CD8-positive, alpha-beta memory T cell (primary cell): ENCODE measurements around the gene CYS1. TPM values are rescaled to one million over a fixed set of nuclear protein-coding genes. Genes with fewer than 3 reads are reported as not detected.

ENCODE experiments used
- CTCF ChIA-PET: fragments of 350-600 bp; sonication (Branson Sonifier 250); formaldehyde crosslinking; loops from one replicate; lab custom pipeline; 2021; ENCODE audit warnings: antibody characterized with exemption; lab: Charles Lee
- POLR2A ChIA-PET: fragments of 350-600 bp; sonication (Branson Sonifier 250); formaldehyde crosslinking; loops from one replicate; lab custom pipeline; 2021; ENCODE audit warnings: antibody characterized with exemption; lab: Charles Lee
- DNase-seq, 5 donors: peaks; one replicate each; pipeline versions ENCODE4 v3.0.0 to v3.0.0-alpha.2; 2020 to 2022; ENCODE audit warnings: mixed read lengths in 1 of 5
- H3K27ac ChIP-seq: one replicate; pipeline ENCODE4 v1.7.0; 2013; ENCODE audit warnings: low read depth, mild to moderate bottlenecking, low read length, moderate library complexity
- H3K27me3 ChIP-seq: 2 replicates; pipeline ENCODE4 v1.7.0; 2013; ENCODE audit warnings: low read length, mild to moderate bottlenecking; ENCODE audit not compliant: insufficient read depth, poor library complexity, severe bottlenecking
- H3K36me3 ChIP-seq: 2 replicates; pipeline ENCODE4 v1.7.0; 2013; ENCODE audit warnings: mild to moderate bottlenecking, low read length, moderate library complexity; ENCODE audit not compliant: insufficient read depth
- H3K4me1 ChIP-seq: 2 replicates; pipeline ENCODE4 v1.7.0; 2013; ENCODE audit warnings: mild to moderate bottlenecking, low read length, moderate library complexity; ENCODE audit not compliant: insufficient read depth
- H3K4me3 ChIP-seq: 2 replicates; pipeline ENCODE4 v1.7.0; 2013; ENCODE audit warnings: mild to moderate bottlenecking, low read length
- H3K9me3 ChIP-seq: 2 replicates; pipeline ENCODE4 v1.7.0; 2013; ENCODE audit warnings: mild to moderate bottlenecking, low read length
- H3K27ac Mint-ChIP-seq, 8 donors: one replicate each; pipeline ENCODE4 v1.8.0; 2020 to 2021; ENCODE audit warnings: mixed read lengths in 8 of 8, mild to moderate bottlenecking in 6 of 8, inconsistent platforms in 3 of 8, moderate library complexity in 3 of 8
- H3K27me3 Mint-ChIP-seq, 2 donors: one replicate each; pipeline ENCODE4 v1.8.0; 2020 to 2021; ENCODE audit warnings: mixed read lengths in 2 of 2, mild to moderate bottlenecking in 1 of 2, moderate library complexity in 1 of 2
- H3K36me3 Mint-ChIP-seq, 3 donors: one replicate each; pipeline ENCODE4 v1.8.0; 2020 to 2021; ENCODE audit warnings: mixed read lengths in 3 of 3, inconsistent platforms in 1 of 3, mild to moderate bottlenecking in 1 of 3
- H3K4me1 Mint-ChIP-seq, 3 donors: one replicate each; pipeline ENCODE4 v1.8.0; 2020 to 2021; ENCODE audit warnings: mixed read lengths in 3 of 3, inconsistent platforms in 1 of 3, mild to moderate bottlenecking in 1 of 3
- H3K4me3 Mint-ChIP-seq, 7 donors: one replicate each; pipeline ENCODE4 v1.8.0; 2020 to 2021; ENCODE audit warnings: mixed read lengths in 7 of 7, mild to moderate bottlenecking in 6 of 7, moderate library complexity in 4 of 7, inconsistent platforms in 2 of 7
- H3K9me3 Mint-ChIP-seq, 5 donors: one replicate each; pipeline ENCODE4 v1.8.0; 2020 to 2022; ENCODE audit warnings: mixed read lengths in 5 of 5, mild to moderate bottlenecking in 3 of 5, moderate library complexity in 2 of 5, inconsistent platforms in 1 of 5
- polyA plus RNA-seq: library from polyadenylated mRNA; unstranded; fragments of 300-500 nt; fragmentation: Illumina TruSeq; gene quantifications from one replicate; pipeline ENCODE4 v1.2.3, GENCODE V29; 2021
- total RNA-seq, 2 experiments: library from RNA; stranded (reverse); gene quantifications; one replicate each; pipeline ENCODE4 v1.2.3, GENCODE V29; 2021

CYS1 gene
- total RNA-seq (under 1 TPM; 0.09 to 0.20 TPM), polyA plus RNA-seq (0.07 TPM)

- CTCF ChIA-PET = interaction anchor here (1.3 to 4.2 kb wide), 3 partner anchors 7 to 355 kb away, joined by 5 to 33 read pairs (median 20); no protein-coding TSS in a partner anchor
- H3K4me3 Mint-ChIP-seq = peak within 1 kb of the TSS; percentile 79 to 91 (median 84)
- Histone ChIP-seq H3K9me3 (no peaks in the 10 kb centered on the region), H3K27me3 (peaks cover 58% of the 10 kb centered on the region), H3K27ac (no peak within 1 kb of the TSS), H3K36me3 (no peaks in the 10 kb centered on the region), H3K4me3 (peak within 1 kb of the TSS; percentile 10), H3K4me1 (peaks cover 18% of the 10 kb centered on the region)
- peaks cover 0 to 2% (median 0%) of the 10 kb centered on the region in 3 donors for H3K36me3 Mint-ChIP-seq
- peak in 1 of 5 donors; percentile 5 for DNase-seq
- peaks cover 10 to 23% (median 19%) of the 10 kb centered on the region in 3 donors for H3K4me1 Mint-ChIP-seq
- H3K27me3 Mint-ChIP-seq = peaks cover 53 to 79% of the 10 kb centered on the region in 2 donors
- POLR2A ChIA-PET = no interaction called here
- H3K9me3 Mint-ChIP-seq = no peaks in the 10 kb centered on the region
- peak within 1 kb of the TSS in 7 of 8 donors; percentile 5 to 96 (median 66) for H3K27ac Mint-ChIP-seq
Observed at GRCh38 chr2:10079870-10080535, at the start of gene CYS1. Gene CYS1 (minus strand): TSS chr2:10080411. CDS start chr2:10080223, 188 bp downstream.

GRCh38 chr2:10129490-10129889 is 49.3 kb upstream of the CYS1 start:
- POLR2A ChIA-PET = no interaction called here
- no peaks in the 10 kb centered on the region for H3K9me3 ChIP-seq
- Mint-ChIP-seq H3K36me3 (no peaks in the 10 kb centered on the region), H3K4me1 (peaks cover 15 to 52% (median 31%) of the 10 kb centered on the region in 3 donors), H3K27me3 (peaks cover 2 to 3% of the 10 kb centered on the region in 2 donors), H3K27ac (no peak overlapping the region), H3K9me3 (no peaks in the 10 kb centered on the region), H3K4me3 (no peak overlapping the region)
- no peaks in the 10 kb centered on the region for H3K27me3 ChIP-seq
- no peaks in the 10 kb centered on the region for H3K36me3 ChIP-seq
- CTCF ChIA-PET = interaction anchor here (0.9 to 3.2 kb wide), 4 partner anchors 57 to 306 kb away, joined by 3 to 17 read pairs (median 8); no protein-coding TSS in a partner anchor
- no peak for DNase-seq
- no peak overlapping the region for H3K27ac ChIP-seq
- peaks cover 5% of the 10 kb centered on the region for H3K4me1 ChIP-seq
- H3K4me3 ChIP-seq = no peak overlapping the region

GRCh38 chr2:10128420-10128819 is 48.2 kb upstream of the CYS1 start:
- H3K27me3 ChIP-seq = peaks cover 6% of the 10 kb centered on the region
- H3K4me3 ChIP-seq = no peak overlapping the region
- no peak overlapping the region for H3K4me3 Mint-ChIP-seq
- H3K9me3 ChIP-seq = no peaks in the 10 kb centered on the region
- H3K36me3 Mint-ChIP-seq = no peaks in the 10 kb centered on the region
- POLR2A ChIA-PET = no interaction called here
- no peaks in the 10 kb centered on the region for H3K9me3 Mint-ChIP-seq
- H3K27me3 Mint-ChIP-seq = peaks cover 11 to 13% of the 10 kb centered on the region in 2 donors
- CTCF ChIA-PET = interaction anchor here (0.9 to 3.2 kb wide), 4 partner anchors 56 to 307 kb away, joined by 3 to 17 read pairs (median 6); no protein-coding TSS in a partner anchor
- peaks cover 24 to 63% (median 42%) of the 10 kb centered on the region in 3 donors for H3K4me1 Mint-ChIP-seq
- peak overlapping the region in 2 of 8 donors; percentile 5 to 28 for H3K27ac Mint-ChIP-seq
- no peak for DNase-seq
- peaks cover 15% of the 10 kb centered on the region for H3K4me1 ChIP-seq
- no peak overlapping the region for H3K27ac ChIP-seq
- H3K36me3 ChIP-seq = no peaks in the 10 kb centered on the region

- Histone ChIP-seq H3K9me3 (no peaks in the 10 kb centered on the region), H3K4me3 (no peak overlapping the region), H3K36me3 (no peaks in the 10 kb centered on the region), H3K27ac (no peak overlapping the region), H3K4me1 (peaks cover 25% of the 10 kb centered on the region), H3K27me3 (peaks cover 7% of the 10 kb centered on the region)
- ChIA-PET CTCF (interaction anchor here (1.2 to 5.1 kb wide), 5 partner anchors 54 to 312 kb away, joined by 4 to 71 read pairs (median 16); no protein-coding TSS in a partner anchor), POLR2A (interaction anchor here (1.2 kb wide), 1 partner anchor 322 kb away, joined by 3 read pairs; the partner anchor contains the start of gene ODC1)
- peaks cover 15 to 17% of the 10 kb centered on the region in 2 donors for H3K27me3 Mint-ChIP-seq
- H3K4me3 Mint-ChIP-seq = no peak overlapping the region
- H3K27ac Mint-ChIP-seq = no peak overlapping the region
- DNase-seq = no peak
- H3K36me3 Mint-ChIP-seq = no peaks in the 10 kb centered on the region
- H3K9me3 Mint-ChIP-seq = no peaks in the 10 kb centered on the region
- peaks cover 32 to 61% (median 54%) of the 10 kb centered on the region in 3 donors for H3K4me1 Mint-ChIP-seq
Observed at GRCh38 chr2:10126632-10127026, 46.4 kb upstream of the CYS1 start.

- H3K27ac Mint-ChIP-seq = peak overlapping the region in 3 of 8 donors; percentile 2 to 61 (median 29)
- peaks cover 31% of the 10 kb centered on the region for H3K4me1 ChIP-seq
- H3K4me3 Mint-ChIP-seq = peak overlapping the region in 3 of 7 donors; percentile 20 to 66 (median 40)
- H3K4me3 ChIP-seq = no peak overlapping the region
- H3K9me3 Mint-ChIP-seq = no peaks in the 10 kb centered on the region
- H3K36me3 ChIP-seq = no peaks in the 10 kb centered on the region
- H3K27me3 ChIP-seq = peaks cover 7% of the 10 kb centered on the region
- H3K4me1 Mint-ChIP-seq = peaks cover 37 to 66% (median 59%) of the 10 kb centered on the region in 3 donors
- H3K27ac ChIP-seq = no peak overlapping the region
- ChIA-PET POLR2A (interaction anchor here (1.2 kb wide), 1 partner anchor 322 kb away, joined by 3 read pairs; the partner anchor contains the start of gene ODC1), CTCF (interaction anchor here (0.9 to 5.1 kb wide), 8 partner anchors 14 to 322 kb away, joined by 3 to 71 read pairs (median 8); partner anchors contain the start of gene ODC1)
- H3K9me3 ChIP-seq = no peaks in the 10 kb centered on the region
- no peaks in the 10 kb centered on the region for H3K36me3 Mint-ChIP-seq
- H3K27me3 Mint-ChIP-seq = peaks cover 15 to 17% of the 10 kb centered on the region in 2 donors
- no peak for DNase-seq
Observed at GRCh38 chr2:10125842-10126631, 45.8 kb upstream of the CYS1 start.

- H3K4me3 Mint-ChIP-seq = peak overlapping the region; percentile 12 to 86 (median 49)
- Histone ChIP-seq H3K27ac (no peak overlapping the region), H3K9me3 (no peaks in the 10 kb centered on the region), H3K4me1 (peaks cover 36% of the 10 kb centered on the region), H3K36me3 (no peaks in the 10 kb centered on the region), H3K27me3 (peaks cover 7% of the 10 kb centered on the region), H3K4me3 (no peak overlapping the region)
- ChIA-PET POLR2A (interaction anchor here (1.0 to 1.4 kb wide), 2 partner anchors 284 to 311 kb away, joined by 3 read pairs; no protein-coding TSS in a partner anchor), CTCF (interaction anchor here (0.6 to 5.1 kb wide), 22 partner anchors 10 to 324 kb away, joined by 3 to 71 read pairs (median 4); partner anchors contain the start of gene ODC1)
- H3K4me1 Mint-ChIP-seq = peaks cover 46 to 70% (median 67%) of the 10 kb centered on the region in 3 donors
- no peaks in the 10 kb centered on the region for H3K9me3 Mint-ChIP-seq
- H3K27ac Mint-ChIP-seq = peak overlapping the region in 5 of 8 donors; percentile 0 to 65 (median 45)
- H3K27me3 Mint-ChIP-seq = peaks cover 15 to 17% of the 10 kb centered on the region in 2 donors
- DNase-seq = peak in 4 of 5 donors; percentile 31 to 71 (median 62)
- H3K36me3 Mint-ChIP-seq = peaks cover 0 to 2% (median 0%) of the 10 kb centered on the region in 3 donors
Observed at GRCh38 chr2:10124538-10125045, 44.4 kb upstream of the CYS1 start.

- Histone ChIP-seq H3K4me3 (peak overlapping the region; percentile 53), H3K27ac (peak overlapping the region; percentile 44)
- H3K27ac Mint-ChIP-seq = peak overlapping the region in 6 of 8 donors; percentile 45 to 81 (median 69)
Observed at GRCh38 chr2:10123281-10123680, 43.1 kb upstream of the CYS1 start.

More at GRCh38 chr2:10123281-10123680, 43.1 kb upstream of the CYS1 start:
- peaks cover 41 to 61% (median 57%) of the 10 kb centered on the region in 3 donors for H3K4me1 Mint-ChIP-seq
- Histone ChIP-seq H3K4me1 (peaks cover 36% of the 10 kb centered on the region), H3K36me3 (no peaks in the 10 kb centered on the region), H3K27me3 (peaks cover 7% of the 10 kb centered on the region), H3K9me3 (no peaks in the 10 kb centered on the region)
- peaks cover 15 to 17% of the 10 kb centered on the region in 2 donors for H3K27me3 Mint-ChIP-seq
- no peaks in the 10 kb centered on the region for H3K9me3 Mint-ChIP-seq
- H3K4me3 Mint-ChIP-seq = peak overlapping the region; percentile 78 to 88 (median 85)
- DNase-seq = no peak
- H3K36me3 Mint-ChIP-seq = peaks cover 0 to 2% (median 0%) of the 10 kb centered on the region in 3 donors
- CTCF ChIA-PET = interaction anchor here (0.6 to 5.1 kb wide), 11 partner anchors 11 to 312 kb away, joined by 3 to 71 read pairs (median 4); no protein-coding TSS in a partner anchor
- POLR2A ChIA-PET = no interaction called here
